HFFc6 (cell line): ENCODE results near the gene FOXP1. TPM values are rescaled to one million over a fixed set of nuclear protein-coding genes. Genes with fewer than 3 reads are reported as not detected.

ENCODE experiments used
- DNase-seq: peaks from one replicate; pipeline ENCODE4 v3.0.0-alpha.2; 2018
- H3K27ac Mint-ChIP-seq: 2 replicates; pipeline ENCODE4 v1.8.0; 2020; ENCODE audit warnings: mild to moderate bottlenecking, mixed read lengths
- H3K27me3 Mint-ChIP-seq: 2 replicates; pipeline ENCODE4 v1.8.0; 2021; ENCODE audit warnings: mild to moderate bottlenecking, moderate library complexity, mixed read lengths; ENCODE audit not compliant: insufficient read depth
- H3K36me3 Mint-ChIP-seq: 2 replicates; pipeline ENCODE4 v1.8.0; 2021; ENCODE audit warnings: low read depth, mixed read lengths
- H3K4me1 Mint-ChIP-seq: 2 replicates; pipeline ENCODE4 v1.8.0; 2020; ENCODE audit warnings: low read depth, mixed read lengths
- H3K4me3 Mint-ChIP-seq: 2 replicates; pipeline ENCODE4 v1.8.0; 2020; ENCODE audit warnings: mild to moderate bottlenecking, moderate library complexity, mixed read lengths
- H3K9me3 Mint-ChIP-seq: 2 replicates; pipeline ENCODE4 v1.8.0; 2020; ENCODE audit warnings: mild to moderate bottlenecking, mixed read lengths
- CTCF ChIP-seq: fragments of 200-600 bp; sonication (generic); IDR thresholded peaks from 2 replicates; pipeline ENCODE4 v1.5.0; 2021; ENCODE audit warnings: antibody characterized with exemption, mild to moderate bottlenecking
- total RNA-seq, 6 experiments: library from RNA; stranded (reverse); fragmentation: NEBNext Ultra II Directional; extraction: Animal tissue kit (Norgen Biotek cat#: 25700); gene quantifications; 2 replicates in 1 of 6; 3 replicates in 5 of 6; pipeline ENCODE4 v1.2.3, GENCODE V29; 2021

Gene FOXP1
- total RNA-seq, 6 experiments from 2014 or later: 32.2 to 59.3 (median 52.0) TPM

- H3K36me3 Mint-ChIP-seq: no peaks in the 10 kb centered on the region; the same call in 1 of the 2 replicates
- H3K9me3 Mint-ChIP-seq: no peaks in the 10 kb centered on the region
- DNase-seq: no peak
- no peak overlapping the region for H3K4me3 Mint-ChIP-seq
- H3K27me3 Mint-ChIP-seq: peaks cover 7% of the 10 kb centered on the region; the same call in 1 of the 2 replicates
- no peak for TF ChIP-seq CTCF
- no peak overlapping the region for H3K27ac Mint-ChIP-seq
- peaks cover under 1% of the 10 kb centered on the region; the same call in 1 of the 2 replicates for H3K4me1 Mint-ChIP-seq
Observed at GRCh38 chr3:71376503-71376902, 207.0 kb downstream of the FOXP1 start.

DNA sequence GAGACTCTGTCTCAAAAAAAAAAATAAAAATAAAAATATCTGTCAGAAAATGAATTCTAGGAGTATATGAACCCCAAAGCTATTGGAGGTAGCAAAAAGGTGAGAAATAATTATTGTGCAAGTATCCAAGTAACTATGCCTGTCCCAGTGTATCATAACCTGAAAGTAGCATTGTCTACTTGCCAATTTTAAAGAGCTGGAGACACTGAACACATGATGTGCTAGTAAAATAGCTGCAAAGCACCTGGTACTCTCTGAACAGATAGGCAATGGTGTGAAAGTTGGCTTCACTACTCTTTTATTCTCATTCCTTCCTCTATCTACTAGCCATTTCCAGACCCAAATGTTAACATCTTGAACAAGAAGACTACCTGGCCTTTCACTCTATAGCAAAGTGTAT lies 208.9 kb downstream of the FOXP1 start:
- no peak for TF ChIP-seq CTCF
- no peak for DNase-seq
- Mint-ChIP-seq H3K4me1 (peaks cover 18% of the 10 kb centered on the region), H3K27me3 (peaks cover 5% of the 10 kb centered on the region), H3K36me3 (no peaks in the 10 kb centered on the region), H3K9me3 (no peaks in the 10 kb centered on the region), H3K27ac (no peak overlapping the region), H3K4me3 (no peak overlapping the region)

DNA sequence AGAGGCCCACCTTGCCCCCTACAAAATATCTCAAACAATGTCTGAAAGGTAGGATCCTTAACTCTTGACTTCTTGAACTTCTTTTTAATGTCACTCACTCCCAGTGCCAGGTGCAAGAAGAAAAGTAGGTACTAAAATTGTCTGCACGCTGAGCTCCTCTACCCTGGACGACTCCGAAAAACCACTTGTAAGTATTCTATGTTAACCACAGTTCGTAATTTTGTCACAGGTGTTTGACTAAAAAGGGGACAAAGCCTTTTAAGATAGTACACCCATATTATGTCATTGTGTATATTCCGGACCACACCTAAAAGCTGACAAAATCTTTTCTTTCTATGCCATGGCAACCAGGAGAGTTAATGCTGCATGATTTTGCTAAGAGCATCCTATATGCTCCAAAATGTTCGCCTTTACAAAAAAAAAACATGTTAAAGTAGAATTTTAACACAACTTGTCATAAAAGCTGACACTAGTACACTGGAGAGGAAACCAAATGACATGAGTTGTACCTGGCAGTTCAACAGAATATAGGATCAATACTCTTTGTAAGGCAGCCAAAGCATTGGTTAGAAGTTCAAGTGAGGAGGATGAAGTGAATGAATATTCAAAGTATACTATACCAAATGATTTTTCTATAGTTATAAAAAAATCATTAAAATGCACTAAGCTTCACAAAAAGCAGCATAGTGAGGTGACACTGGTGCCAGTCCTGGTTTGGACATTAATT lies 210.5 kb downstream of the FOXP1 start:
- no peak overlapping the region for H3K4me3 Mint-ChIP-seq
- H3K27me3 Mint-ChIP-seq: peaks cover 5% of the 10 kb centered on the region
- H3K4me1 Mint-ChIP-seq: peaks cover 19% of the 10 kb centered on the region

DNA sequence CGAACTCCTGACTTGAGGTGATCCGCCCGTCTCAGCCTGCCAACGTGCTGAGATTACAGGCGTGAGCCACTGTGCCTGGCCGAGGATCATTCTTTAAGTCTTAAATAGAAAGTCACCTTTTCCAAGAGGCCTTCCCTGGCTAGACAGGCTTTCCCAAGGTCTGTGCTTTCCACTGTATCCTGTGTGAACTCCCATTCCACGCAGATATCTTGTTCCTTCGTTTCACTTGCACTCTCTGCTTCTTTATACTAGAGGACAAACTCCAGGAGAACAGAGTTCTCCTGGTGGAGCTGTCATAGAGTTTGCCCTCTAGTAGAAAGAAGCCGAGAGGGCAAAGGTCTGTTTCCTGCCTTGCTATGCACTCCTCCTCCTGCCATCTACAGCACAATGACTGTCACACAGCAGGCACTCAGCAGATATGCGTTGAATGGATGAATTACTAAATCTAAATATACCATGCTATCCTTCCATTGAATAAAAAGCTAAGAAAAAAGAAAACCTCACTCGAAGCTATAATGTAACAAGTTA lies 211.2 kb downstream of the FOXP1 start:
- H3K36me3 Mint-ChIP-seq: no peaks in the 10 kb centered on the region
- no peak for TF ChIP-seq CTCF
- peaks cover 19% of the 10 kb centered on the region for H3K4me1 Mint-ChIP-seq
- peaks cover 5% of the 10 kb centered on the region for H3K27me3 Mint-ChIP-seq
- no peak overlapping the region for H3K27ac Mint-ChIP-seq
- no peak overlapping the region for H3K4me3 Mint-ChIP-seq
- DNase-seq: no peak
- no peaks in the 10 kb centered on the region for H3K9me3 Mint-ChIP-seq

More for the DNA sequence above, 210.5 kb downstream of the FOXP1 start:
- no peak for TF ChIP-seq CTCF
- Mint-ChIP-seq H3K9me3 (no peaks in the 10 kb centered on the region), H3K27ac (no peak overlapping the region), H3K36me3 (no peaks in the 10 kb centered on the region)
- DNase-seq: no peak

DNA sequence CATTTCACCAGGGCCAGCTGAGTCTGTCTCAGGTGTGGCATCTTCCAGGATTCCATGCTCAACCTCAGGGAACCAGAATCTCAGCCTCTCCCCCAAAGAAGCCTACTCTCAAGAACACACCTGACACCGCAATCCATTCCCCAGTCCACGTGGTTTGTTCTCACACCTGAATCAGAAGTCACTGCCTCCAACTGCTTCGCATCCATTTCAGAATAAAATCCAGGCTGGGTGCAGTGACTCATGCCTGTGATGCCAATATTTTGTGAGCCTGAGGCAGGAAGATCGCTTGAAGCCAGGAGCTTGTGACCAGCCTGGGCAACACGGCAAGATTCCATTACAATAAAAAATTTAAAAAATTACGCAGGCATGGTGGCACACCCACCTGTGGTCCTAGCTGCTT lies 212.2 kb downstream of the FOXP1 start:
- H3K4me1 Mint-ChIP-seq: peaks cover 19% of the 10 kb centered on the region
- no peak for DNase-seq
- H3K36me3 Mint-ChIP-seq: no peaks in the 10 kb centered on the region
- no peaks in the 10 kb centered on the region for H3K9me3 Mint-ChIP-seq
- no peak for TF ChIP-seq CTCF
- H3K27me3 Mint-ChIP-seq: peaks cover 5% of the 10 kb centered on the region
- no peak overlapping the region for H3K4me3 Mint-ChIP-seq
- no peak overlapping the region for H3K27ac Mint-ChIP-seq
